Vagina (tissue), 2 donors: ENCODE measurements around the gene ADAMTSL1. TPM values are rescaled to one million over a fixed set of nuclear protein-coding genes. Genes with fewer than 3 reads are reported as not detected.

Source experiments
- DNase-seq, 2 donors: peaks; one replicate each; pipeline ENCODE4 v3.0.0-alpha.2; 2017; ENCODE audit errors: extremely low spot score in 2 of 2
- H3K27ac ChIP-seq: fragments of 200-600 bp; sonication (generic); one replicate; pipeline ENCODE4 v1.5.1; 2019
- H3K27me3 ChIP-seq: fragments of 200-600 bp; sonication (generic); one replicate; pipeline ENCODE4 v1.5.1; 2019
- H3K36me3 ChIP-seq, 2 donors: fragments of 200-600 bp; sonication (generic); one replicate each; pipeline ENCODE4 v1.5.1; 2017 to 2019
- H3K4me1 ChIP-seq: fragments of 200-600 bp; sonication (generic); one replicate; pipeline ENCODE4 v1.5.1; 2019
- H3K4me3 ChIP-seq, 2 donors: fragments of 200-600 bp; sonication (generic); 1 replicate in 1 of 2; 2 replicates in 1 of 2; pipeline ENCODE4 v1.5.1; 2016 to 2019
- H3K9me3 ChIP-seq: fragments of 200-600 bp; sonication (generic); one replicate; pipeline ENCODE4 v1.5.1; 2019
- POLR2A ChIP-seq, 2 donors: fragments of 450-650 bp; IDR thresholded peaks; one replicate each; pipeline ENCODE4 v1.6.1; 2017; ENCODE audit warnings: antibody characterized with exemption in 2 of 2, mild to moderate bottlenecking in 2 of 2, moderate library complexity in 2 of 2
- POLR2AphosphoS5 ChIP-seq, 2 donors: sonication (generic); formaldehyde crosslinking; IDR thresholded peaks; one replicate each; pipeline ENCODE4 v1.9.0; 2017; ENCODE audit warnings: antibody characterized with exemption in 2 of 2, mild to moderate bottlenecking in 2 of 2, low read depth in 1 of 2; ENCODE audit not compliant: insufficient read depth in 1 of 2
- intact Hi-C: fragments of 100-400 bp; cut with DNase I; formaldehyde crosslinking; loops from one replicate; pipeline ENCODE4 v1.15.1; 2023
- total RNA-seq: library from RNA; depleted of rRNA; stranded (reverse); fragments of >200 nt; gene quantifications from one replicate; pipeline ENCODE4 v1.2.3, GENCODE V29; 2016
- TF ChIP-seq, protein P1 (sequence below), 3 experiments: fragments of 450-650 bp in 2 of 3; fragments of 200-600 bp in 1 of 3; sonication (generic) in 1 of 3; IDR thresholded peaks; one replicate each; pipeline ENCODE4 v1.5.1; 2017 to 2019; ENCODE audit warnings: antibody characterized with exemption in 3 of 3, mild to moderate bottlenecking in 2 of 3, moderate library complexity in 2 of 3

ADAMTSL1 gene
- total RNA-seq, 1 donor from 2014 or later, result 8.1 TPM

DNA sequence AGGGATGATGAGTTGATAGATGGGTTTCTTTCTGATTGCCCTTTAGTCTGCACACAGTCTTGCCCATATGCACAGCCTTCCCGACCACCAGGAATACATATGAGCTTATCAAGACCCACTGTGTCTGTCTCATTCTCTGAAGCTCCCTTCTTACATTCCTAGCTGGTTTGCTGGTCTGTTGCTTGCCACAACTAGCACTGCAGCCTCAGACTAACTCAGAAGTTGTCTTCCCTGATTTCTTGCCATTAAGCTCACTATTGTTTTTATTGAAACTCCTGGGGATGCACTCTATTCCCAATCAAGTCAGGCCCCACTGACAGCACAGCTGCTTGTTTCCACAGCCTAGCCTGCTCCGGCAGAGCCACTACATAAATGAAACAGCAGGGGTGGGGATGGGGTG is 461.6 kb downstream of the ADAMTSL1 start:
- no peaks in the 10 kb centered on the region for H3K36me3 ChIP-seq
- H3K27ac ChIP-seq, result no peak overlapping the region
- no peaks in the 10 kb centered on the region for H3K9me3 ChIP-seq
- no peak overlapping the region for H3K4me3 ChIP-seq
- no peak for DNase-seq
- intact Hi-C loops, result no loop called here
- TF ChIP-seq POLR2AphosphoS5 (IDR thresholded peaks at IDR 0.05; ENCODE audit: insufficient read depth in 1 of 2, low read depth in 1 of 2) (no peak), POLR2A (IDR thresholded peaks at IDR 0.05) (no peak)
- TF ChIP-seq, protein P1, sequence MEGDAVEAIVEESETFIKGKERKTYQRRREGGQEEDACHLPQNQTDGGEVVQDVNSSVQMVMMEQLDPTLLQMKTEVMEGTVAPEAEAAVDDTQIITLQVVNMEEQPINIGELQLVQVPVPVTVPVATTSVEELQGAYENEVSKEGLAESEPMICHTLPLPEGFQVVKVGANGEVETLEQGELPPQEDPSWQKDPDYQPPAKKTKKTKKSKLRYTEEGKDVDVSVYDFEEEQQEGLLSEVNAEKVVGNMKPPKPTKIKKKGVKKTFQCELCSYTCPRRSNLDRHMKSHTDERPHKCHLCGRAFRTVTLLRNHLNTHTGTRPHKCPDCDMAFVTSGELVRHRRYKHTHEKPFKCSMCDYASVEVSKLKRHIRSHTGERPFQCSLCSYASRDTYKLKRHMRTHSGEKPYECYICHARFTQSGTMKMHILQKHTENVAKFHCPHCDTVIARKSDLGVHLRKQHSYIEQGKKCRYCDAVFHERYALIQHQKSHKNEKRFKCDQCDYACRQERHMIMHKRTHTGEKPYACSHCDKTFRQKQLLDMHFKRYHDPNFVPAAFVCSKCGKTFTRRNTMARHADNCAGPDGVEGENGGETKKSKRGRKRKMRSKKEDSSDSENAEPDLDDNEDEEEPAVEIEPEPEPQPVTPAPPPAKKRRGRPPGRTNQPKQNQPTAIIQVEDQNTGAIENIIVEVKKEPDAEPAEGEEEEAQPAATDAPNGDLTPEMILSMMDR (IDR thresholded peaks at IDR 0.05), result no peak
- H3K27me3 ChIP-seq, result no peaks in the 10 kb centered on the region
- no peaks in the 10 kb centered on the region for H3K4me1 ChIP-seq

DNA sequence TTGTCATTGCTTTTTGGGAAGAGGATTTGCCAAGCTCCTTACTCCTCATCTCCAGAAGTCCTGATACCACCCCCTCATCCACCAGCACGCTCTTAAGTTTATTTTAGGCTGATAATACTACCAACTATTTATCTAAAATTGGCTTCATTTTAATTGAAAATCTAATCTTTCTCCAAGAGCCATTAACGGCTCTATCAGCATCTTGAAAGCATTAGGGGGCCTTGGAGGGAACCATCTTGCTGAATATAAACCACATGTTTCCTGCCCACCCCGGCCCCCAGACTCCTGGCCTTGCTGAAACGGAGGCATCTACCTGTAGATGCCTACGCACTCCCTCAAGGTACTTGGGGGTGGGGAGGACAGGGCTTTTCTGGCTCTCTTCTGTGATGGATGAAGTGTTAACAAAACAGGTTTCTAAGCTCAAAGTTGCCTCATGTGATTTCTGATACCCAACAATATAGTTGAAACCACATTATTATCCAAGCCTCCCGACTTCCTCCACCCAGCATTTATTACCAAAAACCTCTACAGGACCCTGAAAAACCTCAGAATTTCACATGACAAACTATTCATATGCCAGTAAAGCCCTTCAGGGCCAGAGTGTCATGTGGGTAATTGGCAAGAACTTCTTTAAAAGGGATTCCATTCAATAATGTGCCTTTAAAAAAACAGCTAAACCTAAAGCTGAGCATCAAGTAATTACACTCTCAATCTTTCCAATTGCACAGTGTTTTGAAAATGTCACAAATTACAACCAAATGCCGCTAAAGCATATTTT is 462.3 kb downstream of the ADAMTSL1 start:
- H3K27me3 ChIP-seq, result no peaks in the 10 kb centered on the region
- no peak for DNase-seq
- no peak overlapping the region for H3K27ac ChIP-seq
- H3K36me3 ChIP-seq, result no peaks in the 10 kb centered on the region
- TF ChIP-seq POLR2AphosphoS5 (IDR thresholded peaks at IDR 0.05; ENCODE audit: insufficient read depth in 1 of 2, low read depth in 1 of 2) (no peak), POLR2A (IDR thresholded peaks at IDR 0.05) (no peak)
- TF ChIP-seq, protein P1 (IDR thresholded peaks at IDR 0.05), result no peak
- H3K9me3 ChIP-seq, result no peaks in the 10 kb centered on the region
- intact Hi-C loops, result no loop called here
- no peaks in the 10 kb centered on the region for H3K4me1 ChIP-seq
- no peak overlapping the region for H3K4me3 ChIP-seq

DNA sequence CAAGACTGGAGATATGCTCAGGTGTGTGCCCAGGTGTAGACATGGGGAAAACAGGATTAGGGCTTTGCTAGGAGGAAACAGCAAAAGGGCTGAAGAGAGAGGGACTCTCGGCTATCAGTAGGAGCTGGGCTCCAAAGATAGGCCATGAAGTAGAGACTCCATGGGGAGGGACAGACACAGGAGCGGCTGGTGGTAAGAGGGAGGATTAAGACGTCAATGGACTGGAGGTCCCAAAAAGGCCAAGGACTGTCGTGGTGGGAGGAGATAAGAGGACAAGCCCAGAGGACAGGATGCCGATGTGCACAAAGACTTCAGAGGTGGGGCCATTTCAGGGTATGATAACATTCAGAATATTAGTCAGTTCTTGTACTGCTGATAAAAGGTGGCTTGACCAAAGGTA is 466.0 kb downstream of the ADAMTSL1 start:
- H3K4me1 ChIP-seq, result no peaks in the 10 kb centered on the region
- DNase-seq, result no peak
- no peak for TF ChIP-seq POLR2A (IDR thresholded peaks at IDR 0.05)
- no peak for TF ChIP-seq POLR2AphosphoS5 (IDR thresholded peaks at IDR 0.05; ENCODE audit: insufficient read depth in 1 of 2, low read depth in 1 of 2)
- TF ChIP-seq, protein P1 (IDR thresholded peaks at IDR 0.05), result no peak
- H3K9me3 ChIP-seq, result no peaks in the 10 kb centered on the region
- H3K27me3 ChIP-seq, result no peaks in the 10 kb centered on the region
- no peak overlapping the region for H3K4me3 ChIP-seq
- H3K27ac ChIP-seq, result no peak overlapping the region
- intact Hi-C loops, result no loop called here
- H3K36me3 ChIP-seq, result no peaks in the 10 kb centered on the region

DNA sequence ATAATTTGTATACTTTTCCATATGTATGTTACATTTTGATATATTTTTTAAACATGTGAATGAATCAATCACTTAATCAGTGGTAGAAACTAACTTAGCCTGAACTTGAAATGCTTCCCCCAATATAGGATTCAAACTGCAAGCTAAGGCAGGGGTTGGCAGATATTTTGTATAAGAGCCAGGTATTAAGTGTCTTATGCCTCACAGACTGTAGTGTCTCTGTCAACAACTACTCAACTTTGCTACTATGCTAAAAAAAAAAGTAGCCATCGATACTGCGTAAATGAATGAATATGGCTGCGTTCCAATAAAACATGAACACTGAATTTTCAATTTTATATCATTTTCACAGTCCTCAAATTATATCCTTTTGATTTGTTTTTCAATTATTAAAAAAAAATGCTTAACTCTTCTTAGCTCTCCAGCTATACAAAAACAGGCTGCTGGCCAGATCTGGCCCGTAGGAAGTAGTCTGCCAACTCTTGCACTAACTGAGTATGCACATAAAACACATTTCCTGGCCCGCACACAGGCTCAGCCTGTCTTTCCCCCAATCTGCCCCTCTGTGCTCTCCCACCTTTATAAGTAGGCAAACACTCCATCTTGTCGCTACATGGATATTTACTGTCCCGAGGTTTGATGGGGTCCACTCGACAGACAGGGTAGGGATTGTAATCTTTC is 467.2 kb downstream of the ADAMTSL1 start:
- H3K9me3 ChIP-seq, result no peaks in the 10 kb centered on the region
- intact Hi-C loops, result no loop called here
- no peaks in the 10 kb centered on the region for H3K36me3 ChIP-seq
- TF ChIP-seq POLR2A (IDR thresholded peaks at IDR 0.05) (no peak), POLR2AphosphoS5 (IDR thresholded peaks at IDR 0.05; ENCODE audit: insufficient read depth in 1 of 2, low read depth in 1 of 2) (no peak)
- TF ChIP-seq, protein P1 (IDR thresholded peaks at IDR 0.05), result no peak
- no peak overlapping the region for H3K27ac ChIP-seq
- H3K4me1 ChIP-seq, result no peaks in the 10 kb centered on the region
- H3K27me3 ChIP-seq, result no peaks in the 10 kb centered on the region
- no peak for DNase-seq
- H3K4me3 ChIP-seq, result no peak overlapping the region

DNA sequence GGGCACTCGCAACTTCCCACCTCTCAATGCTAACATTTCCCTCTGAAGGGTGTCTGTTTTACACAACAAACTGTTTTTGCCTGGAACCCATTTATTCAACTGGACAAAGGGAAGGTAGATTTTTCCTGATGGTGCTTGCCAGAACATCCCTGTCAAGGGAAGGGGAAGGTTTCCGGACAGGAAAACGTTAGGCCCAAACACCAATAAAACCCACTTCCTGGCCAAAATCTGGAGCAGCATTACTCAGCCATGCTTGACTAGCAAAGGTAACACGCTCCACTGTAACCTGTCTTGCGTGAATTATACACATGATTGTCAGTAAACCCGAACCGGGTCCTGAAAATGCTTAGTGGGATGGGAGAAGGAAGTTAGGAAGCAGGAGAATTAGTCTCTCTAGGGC is 468.8 kb downstream of the ADAMTSL1 start:
- no peak overlapping the region for H3K27ac ChIP-seq
- intact Hi-C loops, result no loop called here
- H3K4me1 ChIP-seq, result no peaks in the 10 kb centered on the region

More for the DNA sequence above, 468.8 kb downstream of the ADAMTSL1 start:
- no peaks in the 10 kb centered on the region for H3K36me3 ChIP-seq
- no peak for DNase-seq
- H3K9me3 ChIP-seq, result no peaks in the 10 kb centered on the region
- TF ChIP-seq POLR2A (IDR thresholded peaks at IDR 0.05) (no peak), POLR2AphosphoS5 (IDR thresholded peaks at IDR 0.05; ENCODE audit: insufficient read depth in 1 of 2, low read depth in 1 of 2) (no peak)
- TF ChIP-seq, protein P1 (IDR thresholded peaks at IDR 0.05), result no peak
- no peaks in the 10 kb centered on the region for H3K27me3 ChIP-seq
- H3K4me3 ChIP-seq, result no peak overlapping the region
